ENCODE results near the gene BCL3. TPM values are rescaled to one million over a fixed set of nuclear protein-coding genes. Genes with fewer than 3 reads are reported as not detected.

The BCL3 gene
- polyA plus RNA-seq, 1 donor (not counting 4 experiments of a cell fraction or from before 2014, with no cell fraction given) = 1.1 TPM

DNA sequence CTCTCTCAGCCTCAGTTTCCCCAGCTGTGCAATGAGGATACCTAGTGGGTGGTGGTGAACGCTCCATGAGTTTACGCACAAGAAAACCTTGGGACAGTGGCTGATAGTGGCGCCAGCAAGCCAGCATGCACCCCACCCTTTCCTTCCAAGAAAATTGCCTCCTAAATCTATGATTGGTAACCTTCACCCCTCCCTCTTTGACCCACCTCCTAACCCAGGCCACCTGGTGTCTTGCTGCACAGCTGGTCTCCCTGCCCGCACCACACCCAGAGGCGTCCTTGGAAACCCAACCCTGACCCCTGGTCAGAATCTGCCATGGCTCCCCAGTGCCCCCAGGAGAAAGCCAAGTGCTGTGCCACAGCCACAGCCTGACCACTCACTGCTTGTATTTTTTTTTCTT is 22.8 kb upstream of the BCL3 start:
- H3K9ac ChIP-seq (ENCODE audit: control insufficient read depth, extremely low read depth, insufficient read depth, low read length) = no peak overlapping the region
- TF ChIP-seq EZH2 (IDR thresholded peaks at IDR 0.05; ENCODE audit: low read length) (no peak), CTCF (optimal IDR thresholded peaks at IDR 0.05 in 1 of 3, IDR thresholded peaks at IDR 0.05 in 1 of 3, conservative IDR thresholded peaks at IDR 0.05 in 1 of 3; ENCODE audit: extremely low read depth in 1 of 3, insufficient read depth in 2 of 3, low read length in 3 of 3) (no peak)
- no peaks in the 10 kb centered on the region for H3K9me1 ChIP-seq (ENCODE audit: control insufficient read depth, extremely low read depth, insufficient read depth, low read length)
- no peaks in the 10 kb centered on the region for H3K9me3 ChIP-seq (ENCODE audit: control insufficient read depth, low read depth, low read length)
- no peak overlapping the region for H2AFZ ChIP-seq (ENCODE audit: control insufficient read depth, low read length)
- dilution Hi-C loops (cut with MboI; ENCODE audit: extremely low pct_ligation_motif_present, low sequenced_read_pairs) = no loop called here
- no peak overlapping the region for H3K4me2 ChIP-seq (ENCODE audit: control insufficient read depth, extremely low read depth, insufficient read depth, low read depth, low read length)
- H3K36me3 ChIP-seq (ENCODE audit: control insufficient read depth in 2 of 2, extremely low read depth in 1 of 2, insufficient read depth in 2 of 2, low read length in 2 of 2) = no peaks in the 10 kb centered on the region
- H3K27ac ChIP-seq (ENCODE audit: control insufficient read depth, insufficient read depth, low read length) = no peak overlapping the region
- FAIRE-seq = no peak
- peaks cover 13% of the 10 kb centered on the region for H3K4me1 ChIP-seq (ENCODE audit: control insufficient read depth, extremely low read depth, insufficient read depth, low read length)
- H3K4me3 ChIP-seq (ENCODE audit: control insufficient read depth in 2 of 3, extremely low read depth in 1 of 3, insufficient read depth in 2 of 3, low read depth in 1 of 3, low read length in 3 of 3) = no peak overlapping the region
- no peaks in the 10 kb centered on the region for H3K27me3 ChIP-seq (ENCODE audit: control insufficient read depth, extremely low read depth, insufficient read depth, low read length)
- H4K20me1 ChIP-seq (ENCODE audit: control insufficient read depth, extremely low read depth, insufficient read depth, low read length) = no peaks in the 10 kb centered on the region
- DNase-seq (ENCODE audit: low read depth, low spot score) = no peak
- H3K79me2 ChIP-seq (ENCODE audit: control insufficient read depth, insufficient read depth, low read length) = no peaks in the 10 kb centered on the region

DNA sequence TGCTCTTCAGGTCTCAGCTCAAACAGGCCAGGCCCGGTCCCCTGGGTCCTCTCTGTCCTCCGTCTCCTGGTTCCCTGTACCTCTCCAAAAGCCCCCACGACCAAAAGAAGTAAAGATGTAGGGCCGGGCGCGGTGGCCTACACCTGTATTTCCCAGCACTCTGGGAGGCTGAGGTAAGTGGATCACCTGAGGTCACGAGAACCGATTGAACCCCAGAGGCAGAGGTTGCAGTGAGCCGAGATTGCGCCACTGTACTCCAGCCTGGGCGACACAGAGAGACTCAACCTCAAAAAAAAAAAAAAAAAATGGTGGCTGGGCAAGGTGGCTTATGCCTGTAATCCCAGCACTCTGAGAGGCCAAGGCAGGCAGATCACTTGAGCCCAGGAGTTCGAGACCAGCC is 22.0 kb upstream of the BCL3 start:
- H4K20me1 ChIP-seq (ENCODE audit: control insufficient read depth, extremely low read depth, insufficient read depth, low read length) = no peaks in the 10 kb centered on the region
- no peak overlapping the region for H3K4me2 ChIP-seq (ENCODE audit: control insufficient read depth, extremely low read depth, insufficient read depth, low read depth, low read length)
- TF ChIP-seq CTCF (optimal IDR thresholded peaks at IDR 0.05 in 1 of 3, IDR thresholded peaks at IDR 0.05 in 1 of 3, conservative IDR thresholded peaks at IDR 0.05 in 1 of 3; ENCODE audit: extremely low read depth in 1 of 3, insufficient read depth in 2 of 3, low read length in 3 of 3) (no peak), EZH2 (IDR thresholded peaks at IDR 0.05; ENCODE audit: low read length) (no peak)
- dilution Hi-C loops (cut with MboI; ENCODE audit: extremely low pct_ligation_motif_present, low sequenced_read_pairs) = no loop called here
- H3K79me2 ChIP-seq (ENCODE audit: control insufficient read depth, insufficient read depth, low read length) = no peaks in the 10 kb centered on the region
- H3K4me3 ChIP-seq (ENCODE audit: control insufficient read depth in 2 of 3, extremely low read depth in 1 of 3, insufficient read depth in 2 of 3, low read depth in 1 of 3, low read length in 3 of 3) = no peak overlapping the region
- no peak for FAIRE-seq
- no peak overlapping the region for H3K27ac ChIP-seq (ENCODE audit: control insufficient read depth, insufficient read depth, low read length)
- peaks cover 13% of the 10 kb centered on the region for H3K4me1 ChIP-seq (ENCODE audit: control insufficient read depth, extremely low read depth, insufficient read depth, low read length)
- no peaks in the 10 kb centered on the region for H3K9me1 ChIP-seq (ENCODE audit: control insufficient read depth, extremely low read depth, insufficient read depth, low read length)
- DNase-seq (ENCODE audit: low read depth, low spot score) = no peak
- H3K27me3 ChIP-seq (ENCODE audit: control insufficient read depth, extremely low read depth, insufficient read depth, low read length) = no peaks in the 10 kb centered on the region
- no peaks in the 10 kb centered on the region for H3K36me3 ChIP-seq (ENCODE audit: control insufficient read depth in 2 of 2, extremely low read depth in 1 of 2, insufficient read depth in 2 of 2, low read length in 2 of 2)
- H3K9ac ChIP-seq (ENCODE audit: control insufficient read depth, extremely low read depth, insufficient read depth, low read length) = no peak overlapping the region
- H3K9me3 ChIP-seq (ENCODE audit: control insufficient read depth, low read depth, low read length) = no peaks in the 10 kb centered on the region
- no peak overlapping the region for H2AFZ ChIP-seq (ENCODE audit: control insufficient read depth, low read length)
